ENCODE results near the gene STK32C. TPM values are rescaled to one million over a fixed set of nuclear protein-coding genes. Genes with fewer than 3 reads are reported as not detected.
A peak's percentile ranks its signal among the peaks of the same experiment; 100 is the strongest.

Gene STK32C
- total RNA-seq, 6 donors from 2014 or later, result 4.8 to 18.3 (median 15.6) TPM

DNA sequence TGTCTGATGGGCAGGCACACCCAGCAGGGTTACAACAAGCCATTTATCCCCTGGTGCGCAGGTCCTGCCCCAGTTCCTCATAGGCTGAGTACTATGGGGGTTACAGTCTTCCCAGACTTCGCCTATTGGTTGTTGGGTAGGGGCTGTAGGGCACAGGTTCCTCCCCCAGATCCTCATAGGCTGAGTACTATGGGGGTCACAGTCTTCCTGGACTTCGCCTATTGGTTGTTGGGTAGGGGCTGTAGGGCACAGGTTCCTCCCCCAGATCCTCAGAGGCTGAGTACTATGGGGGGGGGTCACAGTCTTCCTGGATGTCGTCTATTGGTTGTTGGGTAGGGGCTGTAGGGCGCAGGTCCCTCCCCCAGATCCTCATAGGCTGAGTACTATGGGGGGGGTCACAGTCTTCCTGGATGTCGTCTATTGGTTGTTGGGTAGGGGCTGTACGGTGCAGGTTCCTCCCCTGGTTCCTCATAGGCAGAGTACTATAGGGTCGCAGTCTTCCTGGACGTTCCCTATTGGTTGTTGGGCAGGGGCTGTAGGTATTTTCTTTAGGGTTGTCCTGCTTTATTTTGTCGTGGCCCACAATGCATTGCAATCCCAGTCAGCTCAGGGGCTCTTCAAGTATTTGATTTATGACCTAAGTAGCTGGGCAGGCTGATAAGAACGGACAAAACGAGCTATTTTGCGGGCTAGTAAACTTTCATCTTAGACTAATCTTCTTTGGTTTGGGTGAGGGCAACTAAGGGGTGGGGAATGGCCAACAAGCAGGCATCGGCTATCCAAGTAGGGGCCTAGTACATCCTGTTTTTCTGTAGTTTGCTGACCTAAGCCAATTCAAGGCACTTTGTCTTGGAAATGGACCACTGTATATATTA lies 27.7 kb upstream of the STK32C start:
- Histone ChIP-seq H3K4me3 (peak overlapping the region in 2 of 4 donors; percentile 15 to 48), H3K9me3 (no peaks in the 10 kb centered on the region), H3K36me3 (no peaks in the 10 kb centered on the region), H3K27me3 (no peaks in the 10 kb centered on the region), H3K4me1 (peaks cover 24 to 55% (median 25%) of the 10 kb centered on the region in 4 donors), H3K27ac (peak overlapping the region; percentile 46 to 88 (median 84))
- TF ChIP-seq EP300 (IDR thresholded peaks at IDR 0.05) (no peak), POLR2AphosphoS5 (IDR thresholded peaks at IDR 0.05) (no peak), POLR2A (IDR thresholded peaks at IDR 0.05) (peak in 2 of 4 donors; percentile 12 to 53)
- TF ChIP-seq, protein P1, sequence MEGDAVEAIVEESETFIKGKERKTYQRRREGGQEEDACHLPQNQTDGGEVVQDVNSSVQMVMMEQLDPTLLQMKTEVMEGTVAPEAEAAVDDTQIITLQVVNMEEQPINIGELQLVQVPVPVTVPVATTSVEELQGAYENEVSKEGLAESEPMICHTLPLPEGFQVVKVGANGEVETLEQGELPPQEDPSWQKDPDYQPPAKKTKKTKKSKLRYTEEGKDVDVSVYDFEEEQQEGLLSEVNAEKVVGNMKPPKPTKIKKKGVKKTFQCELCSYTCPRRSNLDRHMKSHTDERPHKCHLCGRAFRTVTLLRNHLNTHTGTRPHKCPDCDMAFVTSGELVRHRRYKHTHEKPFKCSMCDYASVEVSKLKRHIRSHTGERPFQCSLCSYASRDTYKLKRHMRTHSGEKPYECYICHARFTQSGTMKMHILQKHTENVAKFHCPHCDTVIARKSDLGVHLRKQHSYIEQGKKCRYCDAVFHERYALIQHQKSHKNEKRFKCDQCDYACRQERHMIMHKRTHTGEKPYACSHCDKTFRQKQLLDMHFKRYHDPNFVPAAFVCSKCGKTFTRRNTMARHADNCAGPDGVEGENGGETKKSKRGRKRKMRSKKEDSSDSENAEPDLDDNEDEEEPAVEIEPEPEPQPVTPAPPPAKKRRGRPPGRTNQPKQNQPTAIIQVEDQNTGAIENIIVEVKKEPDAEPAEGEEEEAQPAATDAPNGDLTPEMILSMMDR (IDR thresholded peaks at IDR 0.05), result no peak
- ATAC-seq (ENCODE audit: low FRiP score in 2 of 2) (peak; percentile 57 to 93), DNase-seq (peak in 1 of 2 donors; percentile 89)
- WGBS, 2 donors, result 40 to 65% methylated on average over 10 to 14 of the region's 14 CpGs

DNA sequence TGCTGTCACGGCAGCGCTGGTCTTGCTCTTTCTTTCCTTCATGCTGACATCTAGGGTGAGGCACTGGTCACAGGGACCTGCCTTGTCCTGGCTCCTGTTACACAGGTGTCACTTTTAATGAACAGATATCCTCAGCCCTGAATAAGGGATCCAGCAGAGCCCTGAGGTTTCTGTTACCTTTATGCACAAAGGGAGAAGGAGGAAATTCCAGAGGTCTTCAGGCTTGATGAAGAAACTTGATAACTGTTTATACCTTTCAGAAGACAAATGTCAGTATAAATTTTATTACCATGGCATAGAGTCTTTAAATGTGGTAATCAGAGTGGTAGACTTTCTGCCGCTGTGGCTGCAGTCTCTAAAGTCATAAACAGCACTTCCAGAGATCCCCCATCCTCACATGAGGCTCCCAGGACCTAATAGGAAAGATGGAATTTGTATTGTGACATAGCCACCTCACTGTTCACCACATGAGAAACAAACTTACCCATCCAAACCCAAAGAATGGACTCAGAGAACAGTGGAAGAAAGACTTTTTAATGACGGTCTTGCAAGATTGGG lies 27.0 kb upstream of the STK32C start:
- Histone ChIP-seq H3K27me3 (no peaks in the 10 kb centered on the region), H3K27ac (peak overlapping the region in 2 of 4 donors; percentile 71 to 86), H3K36me3 (no peaks in the 10 kb centered on the region), H3K4me3 (no peak overlapping the region), H3K9me3 (no peaks in the 10 kb centered on the region), H3K4me1 (peaks cover 31 to 62% (median 33%) of the 10 kb centered on the region in 4 donors)
- WGBS, 2 donors, result 79 to 86% methylated on average over 4 of the region's 4 CpGs
- no peak for DNase-seq
- TF ChIP-seq, protein P1 (IDR thresholded peaks at IDR 0.05), result no peak
- TF ChIP-seq POLR2AphosphoS5 (IDR thresholded peaks at IDR 0.05) (no peak), POLR2A (IDR thresholded peaks at IDR 0.05) (no peak), EP300 (IDR thresholded peaks at IDR 0.05) (no peak)
- no peak for ATAC-seq (ENCODE audit: low FRiP score in 2 of 2)

DNA sequence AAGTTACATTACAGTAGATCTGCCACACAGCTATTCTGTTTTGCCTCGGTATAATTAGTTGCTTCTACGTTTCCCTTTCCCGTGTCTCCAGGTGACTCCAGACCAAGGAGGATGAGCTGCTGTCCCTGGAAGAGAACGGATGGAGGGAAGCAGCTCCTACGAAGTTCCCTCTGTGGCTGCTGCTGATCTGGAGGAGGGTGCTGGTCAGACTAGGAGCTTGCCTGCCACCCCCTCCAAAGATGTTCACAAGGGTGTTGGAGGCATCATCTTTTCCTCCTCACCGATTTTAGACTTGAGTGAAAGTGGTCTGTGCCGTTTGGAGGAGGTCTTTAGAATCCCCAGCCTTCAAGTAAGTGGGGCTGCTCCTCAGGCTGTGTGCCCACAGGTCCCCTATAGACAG lies 25.6 kb upstream of the STK32C start:
- peak in 1 of 2 donors; percentile 18 for DNase-seq
- WGBS, 2 donors, result 87 to 92% methylated on average over 7 of the region's 7 CpGs
- H3K36me3 ChIP-seq, result no peaks in the 10 kb centered on the region

DNA sequence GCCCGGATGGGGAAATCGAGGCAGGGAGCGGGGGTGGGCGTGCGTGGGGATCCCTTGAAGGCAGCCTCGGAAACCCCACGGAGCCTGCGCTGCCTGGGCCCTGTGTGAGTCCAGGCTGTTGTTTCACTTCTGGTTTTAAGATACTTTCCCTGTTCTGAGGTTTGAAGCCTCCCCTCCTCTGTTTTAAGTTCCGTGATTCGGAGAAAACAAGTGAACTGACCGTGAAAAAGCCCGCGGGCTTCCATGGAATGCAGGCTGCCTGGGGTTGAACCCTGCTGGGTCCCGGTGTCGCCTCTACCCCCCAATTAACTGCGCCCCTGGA lies 24.6 kb upstream of the STK32C start:
- Histone ChIP-seq H3K4me1 (peaks cover 32 to 56% (median 36%) of the 10 kb centered on the region in 4 donors), H3K9me3 (no peaks in the 10 kb centered on the region), H3K27me3 (no peaks in the 10 kb centered on the region), H3K4me3 (peak overlapping the region; percentile 65 to 85 (median 82)), H3K27ac (peak overlapping the region; percentile 76 to 92 (median 84)), H3K36me3 (no peaks in the 10 kb centered on the region)
- ATAC-seq (ENCODE audit: low FRiP score in 2 of 2), result peak; percentile 1 to 50
- WGBS, 2 donors, result 7% methylated on average over 14 to 15 of the region's 16 CpGs
- DNase-seq, result no peak
- TF ChIP-seq POLR2A (IDR thresholded peaks at IDR 0.05) (no peak), EP300 (IDR thresholded peaks at IDR 0.05) (no peak), POLR2AphosphoS5 (IDR thresholded peaks at IDR 0.05) (no peak)
- TF ChIP-seq, protein P1 (IDR thresholded peaks at IDR 0.05), result no peak

More for the DNA sequence above, 25.6 kb upstream of the STK32C start:
- no peak for TF ChIP-seq POLR2A (IDR thresholded peaks at IDR 0.05)
- TF ChIP-seq EP300 (IDR thresholded peaks at IDR 0.05), result no peak
- TF ChIP-seq POLR2AphosphoS5 (IDR thresholded peaks at IDR 0.05), result no peak
- TF ChIP-seq, protein P1 (IDR thresholded peaks at IDR 0.05), result no peak
- Histone ChIP-seq H3K4me3 (no peak overlapping the region), H3K9me3 (no peaks in the 10 kb centered on the region), H3K27ac (no peak overlapping the region), H3K27me3 (no peaks in the 10 kb centered on the region), H3K4me1 (peaks cover 36 to 66% (median 40%) of the 10 kb centered on the region in 4 donors)
- ATAC-seq (ENCODE audit: low FRiP score in 2 of 2), result no peak

All from upper lobe of left lung (tissue), 6 donors.